Activated CD8-positive, alpha-beta T cell treated with anti-CD3 and anti-CD28 coated beads, Interleukin-2, amount 10 ng/mL, durations not matched to agents 7 days and 5 days (primary cell): ENCODE data around the gene DXO. TPM values are rescaled to one million over a fixed set of nuclear protein-coding genes. Genes with fewer than 3 reads are reported as not detected.
"Not testable (repeated sequence)": the region's sequence is repeated elsewhere in the genome, so short reads cannot be mapped to it uniquely, and the experiment has no call there.

ENCODE experiments used
- ATAC-seq: fragments of 150-1000 bp; cut with Tn5 transposase; one replicate; pipeline ENCODE4 v1.10.0; 2021; ENCODE audit warnings: moderate library complexity
- CTCF ChIA-PET: fragments of 350-600 bp; sonication (Branson Sonifier 250); formaldehyde crosslinking; loops from one replicate; lab custom pipeline; 2021; ENCODE audit warnings: antibody characterized with exemption; lab: Charles Lee
- POLR2A ChIA-PET: fragments of 350-600 bp; sonication (Branson Sonifier 250); formaldehyde crosslinking; loops from one replicate; lab custom pipeline; 2021; ENCODE audit warnings: antibody characterized with exemption; lab: Charles Lee
- DNase-seq: peaks from one replicate; pipeline ENCODE4 v3.0.0-alpha.2; 2020
- H3K27ac Mint-ChIP-seq: one replicate; pipeline ENCODE4 v1.8.0; 2021; ENCODE audit warnings: mild to moderate bottlenecking, mixed read lengths
- H3K27me3 Mint-ChIP-seq: one replicate; pipeline ENCODE4 v1.8.0; 2021; ENCODE audit warnings: low read depth, mixed read lengths
- H3K36me3 Mint-ChIP-seq: one replicate; pipeline ENCODE4 v1.8.0; 2021; ENCODE audit warnings: low read depth, mixed read lengths
- H3K4me1 Mint-ChIP-seq: one replicate; pipeline ENCODE4 v1.8.0; 2021; ENCODE audit warnings: low read depth, mixed read lengths
- H3K4me3 Mint-ChIP-seq: one replicate; pipeline ENCODE4 v1.8.0; 2021; ENCODE audit warnings: mild to moderate bottlenecking, mixed read lengths
- H3K9me3 Mint-ChIP-seq: one replicate; pipeline ENCODE4 v1.8.0; 2022; ENCODE audit warnings: mixed read lengths; ENCODE audit not compliant: insufficient read depth
- total RNA-seq, 2 experiments: library from RNA; stranded (reverse); gene quantifications; one replicate each; pipeline ENCODE4 v1.2.3, GENCODE V29; 2021

The DXO gene
- total RNA-seq: 10 to 100 TPM; 14.8 to 17.7 TPM

DNA sequence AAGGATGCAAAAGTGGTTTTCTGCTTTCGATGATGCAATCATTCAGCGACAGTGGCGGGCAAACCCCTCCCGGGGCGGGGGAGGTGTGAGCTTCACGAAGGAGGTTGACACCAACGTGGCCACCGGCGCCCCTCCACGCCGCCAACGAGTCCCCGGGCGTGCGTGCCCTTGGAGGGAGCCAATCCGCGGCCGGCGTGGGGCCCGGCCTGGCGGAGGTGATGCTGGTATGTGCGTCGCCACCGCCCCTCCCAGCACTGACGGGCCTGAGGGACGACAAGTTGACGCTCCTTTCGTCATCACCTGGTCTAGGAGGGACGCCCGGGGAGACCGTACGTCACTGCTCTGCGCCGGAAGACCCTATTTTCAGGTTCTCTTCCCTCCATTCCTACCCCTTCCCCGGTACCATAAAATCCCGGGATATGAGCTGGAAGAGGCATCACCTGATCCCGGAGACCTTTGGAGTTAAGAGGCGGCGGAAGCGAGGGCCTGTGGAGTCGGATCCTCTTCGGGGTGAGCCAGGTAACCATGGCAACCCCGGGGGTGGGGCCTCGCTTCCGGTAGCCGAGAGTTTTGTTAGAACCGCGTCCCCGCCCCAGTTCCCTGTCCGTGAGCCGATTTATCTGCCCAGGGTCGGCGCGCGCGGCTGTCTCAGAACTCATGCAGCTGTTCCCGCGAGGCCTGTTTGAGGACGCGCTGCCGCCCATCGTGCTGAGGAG, at the start of gene DXO:
TSS of gene DXO (minus strand) at position 146 of the 716 bp plus-strand sequence. CDS start 463 bp downstream, outside the sequence.
- Mint-ChIP-seq H3K4me3 (peak within 1 kb of the TSS; percentile 95), H3K27ac (peak within 1 kb of the TSS; percentile 100), H3K4me1 (peaks cover 37% of the 10 kb centered on the region), H3K9me3 (no peaks in the 10 kb centered on the region), H3K27me3 (no peaks in the 10 kb centered on the region), H3K36me3 (peaks cover 32% of the 10 kb centered on the region)
- ATAC-seq (peak; percentile 92), DNase-seq (peak; percentile 97)
- ChIA-PET CTCF (interaction anchor here (1.0 to 2.7 kb wide), 6 partner anchors 13 to 223 kb away, joined by 3 to 15 read pairs (median 9); partner anchors contain the start of genes NELFE, NEU1 and SKIC2), POLR2A (interaction anchor here (0.8 to 6.0 kb wide), 13 partner anchors 9 to 1000 kb away, joined by 3 to 68 read pairs (median 4); partner anchors contain the start of genes BAG6, EHMT2, NELFE and PBX2)

DNA sequence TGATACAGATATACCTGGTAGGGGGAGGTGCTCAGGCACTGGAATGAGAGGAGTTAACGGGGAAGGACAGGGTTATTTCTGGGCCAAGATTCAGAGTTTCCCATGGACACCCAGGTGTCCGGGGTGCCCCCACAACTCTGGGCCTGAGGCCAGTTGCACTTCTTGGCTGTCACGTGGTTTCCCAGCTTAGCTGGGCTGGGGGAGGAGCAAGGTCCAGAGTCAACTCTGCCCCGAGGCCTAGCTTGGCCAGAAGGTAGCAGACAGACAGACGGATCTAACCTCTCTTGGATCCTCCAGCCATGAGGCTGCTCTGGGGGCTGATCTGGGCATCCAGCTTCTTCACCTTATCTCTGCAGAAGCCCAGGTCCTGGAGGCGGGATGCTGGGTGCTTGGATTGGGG, 42.6 kb upstream of the DXO start, which contains the start of gene C4B:
TSS of gene C4B (plus strand) at position 249 of the 400 bp plus-strand sequence. CDS start at position 300, 51 bp downstream.
- H3K27me3 Mint-ChIP-seq, H3K27ac Mint-ChIP-seq, H3K9me3 Mint-ChIP-seq, CTCF ChIA-PET, ATAC-seq, H3K4me1 Mint-ChIP-seq, H3K36me3 Mint-ChIP-seq, DNase-seq, POLR2A ChIA-PET, H3K4me3 Mint-ChIP-seq: not testable (repeated sequence)

DNA sequence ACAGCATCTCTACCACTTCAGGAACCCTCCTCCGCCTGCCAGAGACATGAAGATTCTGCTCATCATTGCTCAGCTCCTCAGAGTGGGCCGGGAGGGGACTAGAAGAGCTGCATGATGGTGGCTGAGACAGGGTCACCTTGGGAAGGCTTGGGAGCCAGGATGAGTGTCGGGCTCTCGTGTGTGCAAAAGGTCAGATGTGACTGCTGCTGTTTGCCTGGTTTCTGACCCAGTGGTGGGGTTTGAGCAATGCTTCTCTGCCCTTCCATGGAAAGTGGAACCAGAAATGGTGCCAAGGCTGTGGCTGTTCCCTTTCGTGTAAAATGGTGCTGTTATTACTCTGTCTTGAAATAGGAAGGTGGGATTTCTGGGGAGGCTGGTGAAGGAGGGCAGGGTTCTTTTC, 41.8 kb upstream of the DXO start:
- H3K27me3 Mint-ChIP-seq, CTCF ChIA-PET: not testable (repeated sequence)

DNA sequence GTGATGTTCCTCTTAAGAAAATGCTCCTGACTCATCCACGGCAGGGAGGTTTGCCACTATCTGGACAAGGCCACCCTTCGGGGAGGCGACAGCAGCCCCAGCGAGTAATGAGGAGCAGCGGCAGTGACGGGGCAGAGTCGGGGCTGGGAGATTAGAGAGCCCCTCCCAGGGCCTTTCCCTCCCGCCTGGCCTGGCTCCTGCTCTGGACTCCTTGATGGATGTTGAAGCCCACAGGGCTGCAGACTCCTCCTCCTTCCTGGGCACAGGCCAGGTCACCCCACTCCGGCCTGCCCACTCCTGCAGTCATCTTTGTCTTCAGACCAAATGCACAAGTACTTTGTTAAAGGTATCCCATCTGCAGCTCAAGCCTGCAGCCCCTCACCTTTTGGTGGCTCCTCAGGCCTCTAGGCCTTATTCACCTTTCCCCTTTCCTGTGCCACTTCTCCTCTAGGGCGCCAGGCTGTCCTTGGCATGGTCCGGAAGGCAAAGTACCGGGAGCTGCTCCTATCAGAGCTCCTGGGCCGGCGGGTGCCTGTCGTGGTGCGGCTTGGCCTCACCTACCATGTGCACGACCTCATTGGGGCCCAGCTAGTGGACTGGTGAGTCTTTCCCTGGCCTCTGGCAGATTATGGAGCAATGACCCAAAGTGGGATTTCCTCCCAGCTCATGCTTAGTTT, 41.1 kb upstream of the DXO start:
- CTCF ChIA-PET, H3K9me3 Mint-ChIP-seq, H3K4me3 Mint-ChIP-seq, H3K4me1 Mint-ChIP-seq, H3K27me3 Mint-ChIP-seq, POLR2A ChIA-PET, ATAC-seq, H3K36me3 Mint-ChIP-seq, DNase-seq: not testable (repeated sequence)
- H3K27ac Mint-ChIP-seq: peak overlapping the region; percentile 34

More for the DNA sequence above, 41.8 kb upstream of the DXO start:
- DNase-seq, H3K4me1 Mint-ChIP-seq, POLR2A ChIA-PET, H3K4me3 Mint-ChIP-seq, H3K36me3 Mint-ChIP-seq, H3K9me3 Mint-ChIP-seq, ATAC-seq, H3K27ac Mint-ChIP-seq: not testable (repeated sequence)

DNA sequence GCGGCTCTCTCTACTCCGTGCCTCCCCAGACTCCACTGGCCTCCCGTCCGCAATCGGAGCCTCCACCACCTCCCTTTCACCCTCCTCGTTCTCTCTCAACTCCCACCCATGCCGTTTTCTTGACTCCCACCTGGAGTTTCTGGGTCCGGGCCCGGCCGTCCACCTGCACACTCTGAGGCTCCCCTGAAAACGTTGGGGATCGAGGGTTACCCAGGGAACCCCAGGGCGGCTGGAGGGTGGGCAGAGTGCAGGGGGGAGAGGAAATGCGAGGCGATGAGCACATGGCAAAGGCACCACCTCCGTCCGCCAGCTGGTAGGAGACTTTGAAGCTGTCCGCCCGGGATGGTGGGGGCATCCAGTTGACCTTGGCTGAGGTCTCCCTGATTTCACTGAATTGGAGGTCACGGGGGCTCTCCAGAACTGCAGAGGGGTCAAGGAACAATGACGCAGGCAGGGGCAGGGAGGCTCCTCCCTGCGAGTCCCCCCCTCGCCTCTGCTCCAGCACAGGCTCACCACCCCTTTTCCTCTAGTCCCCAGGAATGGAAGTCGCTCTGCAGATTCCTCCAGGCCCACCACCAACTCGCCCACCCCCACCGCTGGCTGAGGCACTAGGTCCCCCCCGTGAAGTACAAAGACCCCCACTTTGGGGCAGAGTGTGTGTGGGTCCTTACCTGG, 39.1 kb upstream of the DXO start:
- ATAC-seq, H3K4me3 Mint-ChIP-seq, H3K27ac Mint-ChIP-seq, DNase-seq, H3K9me3 Mint-ChIP-seq, H3K27me3 Mint-ChIP-seq, H3K4me1 Mint-ChIP-seq, POLR2A ChIA-PET, H3K36me3 Mint-ChIP-seq, CTCF ChIA-PET: not testable (repeated sequence)

DNA sequence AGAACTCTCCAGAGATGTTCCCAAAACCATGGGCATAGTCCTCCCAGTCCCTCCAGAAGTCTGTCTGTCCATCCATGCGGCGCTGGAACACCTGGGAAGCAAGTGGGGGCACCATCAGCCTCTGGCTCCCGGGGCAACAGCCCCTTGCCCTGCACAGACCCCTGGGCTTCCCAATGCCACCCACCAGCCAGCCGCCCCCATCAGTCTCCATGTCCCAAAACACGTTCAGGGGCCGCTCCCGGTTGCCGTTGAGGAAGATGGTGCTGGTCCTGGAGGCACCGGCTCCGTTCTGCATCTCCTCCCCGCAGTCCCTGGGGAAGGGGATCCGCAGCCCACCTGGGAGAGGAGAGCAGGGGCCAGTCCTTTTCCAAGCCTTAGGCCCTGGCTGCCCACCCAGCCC, 37.6 kb upstream of the DXO start:
- H3K4me1 Mint-ChIP-seq, POLR2A ChIA-PET, DNase-seq, H3K36me3 Mint-ChIP-seq, H3K27ac Mint-ChIP-seq, H3K4me3 Mint-ChIP-seq, ATAC-seq, H3K27me3 Mint-ChIP-seq, H3K9me3 Mint-ChIP-seq, CTCF ChIA-PET: not testable (repeated sequence)

DNA sequence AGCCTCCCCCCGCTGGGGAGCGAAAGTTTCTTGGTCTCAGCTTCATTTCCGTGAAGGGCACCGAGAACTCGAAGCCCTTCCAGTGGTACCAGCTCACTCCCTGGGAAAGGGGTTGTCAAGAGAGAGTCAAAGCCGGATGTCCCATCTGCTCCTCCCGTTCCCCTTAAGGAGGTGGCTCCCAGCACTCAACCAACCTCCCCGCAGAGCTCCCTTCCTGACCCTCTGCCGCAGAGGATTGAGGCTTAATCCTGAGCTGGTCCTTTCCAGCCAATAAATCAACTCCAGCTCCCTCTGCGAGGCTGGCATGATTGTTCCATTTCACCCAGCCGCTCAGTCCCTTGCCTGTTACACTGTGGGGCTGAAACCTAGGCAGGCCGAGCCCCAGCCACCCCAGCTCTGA, 36.7 kb upstream of the DXO start:
- ATAC-seq, H3K4me3 Mint-ChIP-seq, H3K36me3 Mint-ChIP-seq, H3K9me3 Mint-ChIP-seq, POLR2A ChIA-PET, H3K27me3 Mint-ChIP-seq, H3K27ac Mint-ChIP-seq, DNase-seq, CTCF ChIA-PET: not testable (repeated sequence)
- peaks cover 11% of the 10 kb centered on the region for H3K4me1 Mint-ChIP-seq

DNA sequence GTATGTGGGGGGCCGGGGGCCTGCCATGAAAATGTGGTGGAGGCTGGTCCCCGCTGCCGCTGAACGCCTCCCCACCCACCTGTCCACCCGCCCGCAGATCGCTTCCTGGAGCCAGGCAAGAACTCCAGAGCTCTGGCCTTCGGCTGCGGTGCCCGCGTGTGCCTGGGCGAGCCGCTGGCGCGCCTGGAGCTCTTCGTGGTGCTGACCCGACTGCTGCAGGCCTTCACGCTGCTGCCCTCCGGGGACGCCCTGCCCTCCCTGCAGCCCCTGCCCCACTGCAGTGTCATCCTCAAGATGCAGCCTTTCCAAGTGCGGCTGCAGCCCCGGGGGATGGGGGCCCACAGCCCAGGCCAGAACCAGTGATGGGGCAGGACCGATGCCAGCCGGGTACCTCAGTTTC, 36.1 kb upstream of the DXO start:
- H3K36me3 Mint-ChIP-seq, ATAC-seq, DNase-seq, POLR2A ChIA-PET, H3K9me3 Mint-ChIP-seq, H3K4me3 Mint-ChIP-seq, H3K27me3 Mint-ChIP-seq, H3K27ac Mint-ChIP-seq, CTCF ChIA-PET: not testable (repeated sequence)
- H3K4me1 Mint-ChIP-seq: peaks cover 11% of the 10 kb centered on the region

DNA sequence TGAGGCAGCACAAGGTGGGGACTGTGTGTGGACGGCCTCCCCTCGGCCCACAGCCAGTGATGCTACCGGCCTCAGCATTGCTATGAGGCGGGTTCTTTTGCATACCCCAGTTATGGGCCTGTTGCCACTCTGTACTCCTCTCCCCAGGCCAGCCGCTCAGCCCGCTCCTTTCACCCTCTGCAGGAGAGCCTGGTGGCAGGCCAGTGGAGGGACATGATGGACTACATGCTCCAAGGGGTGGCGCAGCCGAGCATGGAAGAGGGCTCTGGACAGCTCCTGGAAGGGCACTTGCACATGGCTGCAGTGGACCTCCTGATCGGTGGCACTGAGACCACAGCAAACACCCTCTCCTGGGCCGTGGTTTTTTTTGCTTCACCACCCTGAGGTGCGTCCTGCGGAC, 35.1 kb upstream of the DXO start:
- DNase-seq, H3K9me3 Mint-ChIP-seq, CTCF ChIA-PET, H3K36me3 Mint-ChIP-seq, H3K27me3 Mint-ChIP-seq, ATAC-seq, H3K27ac Mint-ChIP-seq, POLR2A ChIA-PET, H3K4me3 Mint-ChIP-seq: not testable (repeated sequence)
- peaks cover 11% of the 10 kb centered on the region for H3K4me1 Mint-ChIP-seq

DNA sequence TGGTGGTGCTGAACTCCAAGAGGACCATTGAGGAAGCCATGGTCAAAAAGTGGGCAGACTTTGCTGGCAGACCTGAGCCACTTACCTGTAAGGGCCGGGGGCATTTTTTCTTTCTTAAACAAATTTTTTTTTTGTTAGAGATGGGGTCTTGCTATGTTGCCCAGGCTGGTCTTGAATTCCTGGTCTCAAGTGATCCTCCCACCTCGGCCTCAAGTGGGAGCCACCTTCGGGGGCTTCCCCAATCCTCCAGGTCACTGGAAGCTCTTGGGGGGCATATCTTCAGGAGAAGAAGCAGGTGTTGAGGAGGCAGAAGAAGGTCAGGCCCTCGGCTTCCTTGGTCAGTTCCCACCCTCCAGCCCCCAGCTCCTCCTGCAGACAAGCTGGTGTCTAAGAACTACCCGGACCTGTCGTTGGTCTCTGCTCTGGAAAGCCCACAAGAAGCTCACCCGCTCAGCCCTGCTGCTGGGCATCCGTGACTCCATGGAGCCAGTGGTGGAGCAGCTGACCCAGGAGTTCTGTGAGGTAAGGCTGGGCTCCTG, 34.1 kb upstream of the DXO start:
- H3K9me3 Mint-ChIP-seq, DNase-seq, H3K36me3 Mint-ChIP-seq, H3K27me3 Mint-ChIP-seq, ATAC-seq, H3K4me3 Mint-ChIP-seq, H3K27ac Mint-ChIP-seq, POLR2A ChIA-PET, CTCF ChIA-PET: not testable (repeated sequence)
- H3K4me1 Mint-ChIP-seq: peaks cover 11% of the 10 kb centered on the region

DNA sequence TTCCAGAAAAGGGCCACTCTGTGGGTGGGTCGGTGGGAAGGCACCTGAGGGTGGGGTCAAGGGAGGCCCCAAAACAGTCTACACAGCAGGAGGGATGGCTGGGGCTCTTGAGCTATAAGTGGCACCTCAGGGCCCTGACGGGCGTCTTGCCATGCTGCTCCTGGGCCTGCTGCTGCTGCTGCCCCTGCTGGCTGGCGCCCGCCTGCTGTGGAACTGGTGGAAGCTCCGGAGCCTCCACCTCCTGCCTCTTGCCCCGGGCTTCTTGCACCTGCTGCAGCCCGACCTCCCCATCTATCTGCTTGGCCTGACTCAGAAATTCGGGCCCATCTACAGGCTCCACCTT, 33.6 kb upstream of the DXO start:
- DNase-seq, H3K4me3 Mint-ChIP-seq, CTCF ChIA-PET, H3K36me3 Mint-ChIP-seq, H3K27ac Mint-ChIP-seq, POLR2A ChIA-PET, H3K27me3 Mint-ChIP-seq, ATAC-seq, H3K9me3 Mint-ChIP-seq: not testable (repeated sequence)
- H3K4me1 Mint-ChIP-seq: peaks cover 11% of the 10 kb centered on the region
